ENCODE data around the gene PPP1R1C. TPM values are rescaled to one million over a fixed set of nuclear protein-coding genes. Genes with fewer than 3 reads are reported as not detected.

PPP1R1C gene
- total RNA-seq, 1 donor from 2014 or later: not detected

Other genes starting within 250 kb of the PPP1R1C start
- gene ITPRID2, start 94.1 kb upstream of the PPP1R1C start, total RNA-seq: 119 TPM

Measured in mesenteric fat pad (tissue), 1 donor.